Stromal cell of bone marrow (primary cell): Measurements from ENCODE around the gene OR4K13.

ENCODE experiments used
- DNase-seq: peaks from one replicate; pipeline ENCODE4 v3.0.0-alpha.2; 2012; ENCODE audit warnings: low read depth

Gene OR4K13, protein sequence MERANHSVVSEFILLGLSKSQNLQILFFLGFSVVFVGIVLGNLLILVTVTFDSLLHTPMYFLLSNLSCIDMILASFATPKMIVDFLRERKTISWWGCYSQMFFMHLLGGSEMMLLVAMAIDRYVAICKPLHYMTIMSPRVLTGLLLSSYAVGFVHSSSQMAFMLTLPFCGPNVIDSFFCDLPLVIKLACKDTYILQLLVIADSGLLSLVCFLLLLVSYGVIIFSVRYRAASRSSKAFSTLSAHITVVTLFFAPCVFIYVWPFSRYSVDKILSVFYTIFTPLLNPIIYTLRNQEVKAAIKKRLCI

DNA sequence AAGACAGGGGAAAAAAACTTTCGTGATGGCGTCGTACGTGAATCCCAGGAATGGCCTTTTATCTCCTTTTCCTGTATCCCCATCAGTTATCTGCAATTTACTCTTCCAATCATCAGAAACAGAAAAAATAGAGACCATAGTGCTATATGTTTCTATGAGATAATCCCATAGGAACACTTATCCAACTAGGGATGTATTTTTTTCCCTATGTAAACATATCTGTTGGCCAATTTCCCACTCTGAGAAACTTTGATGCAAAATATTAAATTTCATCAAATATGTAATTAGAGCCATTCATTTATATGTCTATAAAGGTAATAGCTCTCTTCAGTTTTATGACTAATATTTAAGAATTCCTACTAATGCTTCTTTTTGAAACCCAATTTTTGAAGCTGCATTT lies at the start of gene OR4K13:
Gene OR4K13, minus strand, starts transcription at position 101 of the 400 bp plus-strand sequence. CDS start 1,280 bp downstream, outside the sequence.
- no peak for DNase-seq

DNA sequence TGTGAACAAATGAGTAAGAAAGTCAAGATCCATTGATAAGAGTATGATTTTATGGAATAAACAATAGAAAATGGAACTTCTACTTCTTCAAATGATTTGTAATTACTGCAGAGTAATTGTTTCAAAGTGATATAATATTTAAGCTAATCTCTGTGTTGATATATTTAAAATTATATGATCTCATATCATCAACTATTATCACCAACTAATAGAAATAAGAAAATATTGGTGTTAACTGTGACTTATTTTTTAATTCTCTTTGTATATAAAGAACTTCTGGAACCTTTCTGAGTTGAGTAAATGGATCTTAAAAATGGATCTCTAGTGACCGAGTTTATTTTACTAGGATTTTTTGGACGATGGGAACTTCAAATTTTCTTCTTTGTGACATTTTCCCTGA lies 23.9 kb upstream of the OR4K13 start, which contains the start of gene OR4L1:
Gene OR4L1, plus strand, starts transcription at position 301 of the 400 bp plus-strand sequence. Its CDS starts 0 bp downstream, at position 301.
- DNase-seq: no peak

DNA sequence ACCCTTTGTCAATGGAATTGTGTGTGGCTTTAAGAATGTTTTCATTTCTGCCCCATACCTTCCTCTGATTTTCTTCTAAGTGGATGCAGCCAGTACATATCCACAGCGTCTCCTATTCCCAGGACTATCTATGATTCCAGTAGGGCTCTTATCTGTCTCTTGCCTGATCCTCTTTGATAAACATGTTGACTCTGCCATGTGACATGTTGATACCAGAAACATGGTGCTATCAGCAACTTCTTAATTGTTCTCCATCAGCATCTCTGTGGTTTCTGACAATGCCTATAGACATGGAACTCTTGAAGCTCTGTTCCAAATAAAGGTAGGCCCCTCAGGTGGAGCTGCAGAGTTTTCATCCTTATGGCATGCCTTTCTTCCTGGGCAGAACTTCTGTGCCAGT lies 12.4 kb upstream of the OR4K13 start:
- DNase-seq: no peak

DNA sequence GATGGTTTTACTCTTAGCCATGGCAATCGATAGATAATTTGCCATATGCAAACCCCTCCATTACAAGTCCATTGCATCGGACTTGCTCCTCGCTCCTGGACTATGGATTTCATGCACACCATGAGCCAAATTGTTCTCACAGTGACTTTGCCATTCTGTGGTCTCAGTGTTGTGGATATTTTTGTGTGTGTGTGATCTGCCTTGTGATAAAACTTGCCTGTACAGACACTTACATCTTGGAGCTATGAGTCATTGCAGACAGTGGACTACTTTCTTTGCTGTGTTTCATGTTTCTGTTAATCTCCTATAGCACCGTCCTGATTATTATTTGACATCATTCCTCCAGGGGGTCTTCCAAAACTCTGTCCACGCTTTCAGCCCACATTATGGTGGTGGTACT lies 8.4 kb upstream of the OR4K13 start:
- DNase-seq: no peak

DNA sequence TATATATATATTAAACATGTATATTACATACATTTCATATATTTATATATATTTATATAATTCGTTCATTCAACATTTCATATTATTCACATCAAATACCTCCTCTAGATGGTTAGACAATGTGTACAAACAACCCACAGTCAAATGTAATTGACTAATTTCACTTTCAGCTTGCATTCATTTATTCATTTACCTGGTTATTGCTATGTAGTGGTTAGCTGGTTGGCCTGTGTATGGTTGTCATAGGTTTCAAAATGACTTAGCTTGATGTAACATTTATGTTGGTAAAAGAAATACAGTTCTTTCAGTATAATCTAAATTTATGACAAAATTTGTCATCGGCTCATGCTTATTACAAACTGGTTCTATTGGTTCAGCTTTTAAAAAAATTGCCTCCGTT lies 389 bp downstream of the OR4K13 start:
- DNase-seq: no peak

DNA sequence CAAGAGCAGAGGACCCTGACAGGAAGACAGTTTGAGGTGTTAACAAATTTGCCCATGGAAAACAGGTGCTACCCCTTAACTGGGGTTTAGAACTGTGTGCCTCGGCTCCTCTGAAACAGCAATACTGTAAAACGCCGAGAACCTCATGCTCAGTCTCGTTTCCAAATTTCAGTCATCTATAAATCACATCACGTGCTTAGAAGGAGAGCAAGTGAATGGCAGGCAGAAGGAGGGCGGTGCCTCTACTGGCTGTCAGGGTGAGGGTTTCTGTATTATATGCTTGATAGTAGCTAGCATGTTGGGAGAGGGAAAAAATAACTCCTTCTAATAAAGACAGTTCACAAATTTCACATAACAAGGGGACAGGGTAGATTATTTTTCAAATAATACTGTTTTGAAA lies 4.8 kb downstream of the OR4K13 start:
- no peak for DNase-seq

DNA sequence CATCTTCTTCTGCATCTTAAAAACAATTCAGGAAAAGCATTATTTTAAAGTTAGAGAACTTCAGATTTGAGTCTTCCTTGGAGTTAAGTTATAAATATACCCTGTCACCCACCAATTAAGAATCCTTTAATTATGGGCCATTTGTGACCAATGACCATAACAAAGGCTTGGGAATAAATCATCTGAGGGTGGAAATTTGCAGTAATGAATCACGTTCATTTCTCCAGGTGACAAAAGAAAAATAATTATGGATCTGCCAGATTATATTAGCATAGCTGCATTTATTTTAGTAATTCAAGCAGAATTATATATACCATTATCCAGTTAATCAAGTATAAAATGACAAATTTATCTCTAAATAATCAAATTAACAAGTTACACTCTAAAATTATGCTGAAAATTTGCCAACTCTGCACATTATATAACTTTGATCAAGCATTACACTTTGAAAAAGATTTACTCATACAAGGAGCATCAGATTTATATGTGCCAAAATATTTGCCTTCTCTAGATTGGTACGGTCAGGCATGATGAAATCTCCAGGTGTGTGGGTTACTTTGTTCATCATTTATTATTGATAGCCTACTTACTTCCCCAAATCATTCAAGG lies 16.5 kb downstream of the OR4K13 start, which contains the start of gene OR4K14:
Gene OR4K14, minus strand, starts transcription at position 51 of the 609 bp plus-strand sequence. CDS start 4,114 bp downstream, outside the sequence.
- no peak for DNase-seq

DNA sequence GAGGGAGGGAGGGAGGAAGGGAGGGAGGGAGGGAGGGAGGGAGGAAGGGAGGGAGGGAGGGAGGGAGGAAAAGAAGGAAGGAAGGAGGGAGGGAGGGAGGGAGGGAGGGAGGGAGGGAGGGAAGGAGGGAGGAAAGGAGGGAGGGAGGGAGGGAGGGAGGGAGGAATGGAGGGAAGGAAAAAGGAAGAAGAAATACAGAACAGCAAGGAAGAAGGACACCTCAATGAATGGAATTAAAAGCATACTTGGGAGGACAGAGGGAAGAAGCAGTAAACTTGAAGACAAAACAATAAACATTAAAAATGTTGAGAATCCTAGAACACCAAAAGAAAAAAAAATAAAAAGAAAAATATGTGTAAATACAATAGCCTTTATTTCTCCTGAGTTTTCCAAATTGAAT lies 27.7 kb downstream of the OR4K13 start:
- DNase-seq: no peak

DNA sequence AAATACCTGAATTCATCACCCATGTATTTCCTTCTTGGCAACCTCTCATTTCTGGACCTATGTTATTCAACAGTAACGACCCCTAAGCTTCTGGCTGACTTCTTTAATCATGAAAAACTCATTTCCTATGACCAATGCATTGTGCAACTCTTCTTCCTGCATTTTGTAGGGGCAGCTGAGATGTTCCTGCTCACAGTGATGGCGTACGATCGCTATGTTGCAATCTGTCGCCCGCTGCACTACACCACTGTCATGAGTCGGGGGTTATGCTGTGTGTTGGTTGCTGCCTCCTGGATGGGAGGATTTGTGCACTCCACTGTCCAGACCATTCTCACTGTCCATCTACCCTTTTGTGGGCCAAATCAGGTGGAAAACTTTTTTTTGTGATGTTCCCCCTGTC lies 33.5 kb downstream of the OR4K13 start:
- no peak for DNase-seq

DNA sequence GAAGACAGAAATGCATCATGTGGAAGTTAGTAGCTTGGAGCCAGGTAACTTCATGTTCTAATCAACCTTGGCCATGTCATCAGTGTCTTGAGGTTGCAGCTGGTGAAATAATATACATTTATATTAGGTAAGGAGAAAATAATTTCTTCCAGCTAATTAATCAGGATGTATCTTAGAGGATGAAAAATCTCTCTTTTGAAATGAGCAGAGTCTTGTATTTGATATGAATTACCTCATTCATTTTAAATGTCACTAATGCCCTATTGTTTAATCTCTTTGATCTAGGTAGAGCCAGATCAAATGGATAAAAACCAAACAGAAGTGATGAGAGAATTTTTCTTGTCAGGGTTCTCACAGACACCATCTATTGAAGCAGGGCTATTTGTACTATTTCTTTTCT lies 34.0 kb downstream of the OR4K13 start, which contains the start of gene OR4Q2:
Gene OR4Q2, plus strand, starts transcription at position 301 of the 400 bp plus-strand sequence.
- DNase-seq: no peak

DNA sequence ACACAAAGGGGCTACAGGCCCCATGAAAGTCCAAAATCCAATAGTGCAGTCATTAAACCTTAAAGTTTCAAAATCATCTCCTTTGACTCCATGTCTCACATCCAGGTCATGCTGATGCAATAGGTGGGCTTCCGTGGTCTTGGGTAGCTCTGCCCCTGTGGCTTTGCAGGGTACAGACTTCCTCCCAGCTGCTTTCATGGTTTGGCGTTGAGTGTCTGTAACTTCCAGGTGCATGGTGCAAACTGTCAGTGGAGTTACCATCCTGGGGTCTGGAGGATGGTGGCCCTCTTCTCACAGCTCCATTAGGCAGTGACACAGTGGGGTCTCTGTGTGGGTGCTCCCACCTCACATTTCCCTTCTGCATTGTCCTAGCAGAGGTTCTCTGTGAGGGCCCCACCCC lies 42.4 kb downstream of the OR4K13 start:
- DNase-seq: no peak
